ENCODE data around the gene LMBR1. TPM values are rescaled to one million over a fixed set of nuclear protein-coding genes. Genes with fewer than 3 reads are reported as not detected.

LMBR1 gene
- polyA plus RNA-seq, 1 donor from 2014 or later = 68.9 TPM

DNA sequence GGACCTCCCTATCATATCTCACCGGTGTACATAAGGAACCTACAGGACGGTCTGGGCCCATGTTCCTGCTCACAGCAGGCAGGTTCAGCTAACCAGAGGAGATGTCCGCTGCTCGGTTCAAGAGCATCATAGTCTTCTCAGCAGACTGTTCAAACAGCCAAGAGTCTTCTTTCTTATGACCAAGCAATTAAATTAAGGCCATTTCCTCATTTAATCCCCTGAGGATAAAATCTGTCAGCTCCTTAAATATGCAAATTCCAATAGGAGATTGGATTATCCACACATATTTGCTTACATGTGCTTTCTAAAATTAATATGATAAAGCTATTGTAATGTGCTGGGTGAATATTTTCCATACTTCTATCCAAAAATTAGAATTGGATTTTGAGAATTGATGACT lies 59.7 kb downstream of the LMBR1 start:
- no peak overlapping the region for H3K9ac ChIP-seq (ENCODE audit: low read length)
- H3K27me3 ChIP-seq (ENCODE audit: insufficient read depth, low read depth, low read length) = no peaks in the 10 kb centered on the region
- H3K79me2 ChIP-seq (replicated peaks; ENCODE audit: insufficient read depth, low read length) = no peaks in the 10 kb centered on the region
- H3K9me2 ChIP-seq (ENCODE audit: insufficient read depth, low read length) = no peaks in the 10 kb centered on the region
- H3K36me3 ChIP-seq (ENCODE audit: insufficient read depth, low read length) = no peaks in the 10 kb centered on the region
- H4K20me1 ChIP-seq (ENCODE audit: insufficient read depth) = no peaks in the 10 kb centered on the region
- TF ChIP-seq EZH2 (IDR thresholded peaks at IDR 0.05; ENCODE audit: borderline replicate concordance, insufficient read depth, low read length, poor library complexity, severe bottlenecking) (no peak), EP300 (conservative IDR thresholded peaks at IDR 0.05; ENCODE audit: poor library complexity, severe bottlenecking) (no peak), SMC3 (conservative IDR thresholded peaks at IDR 0.05; ENCODE audit: poor library complexity) (no peak)
- TF ChIP-seq, protein P1, sequence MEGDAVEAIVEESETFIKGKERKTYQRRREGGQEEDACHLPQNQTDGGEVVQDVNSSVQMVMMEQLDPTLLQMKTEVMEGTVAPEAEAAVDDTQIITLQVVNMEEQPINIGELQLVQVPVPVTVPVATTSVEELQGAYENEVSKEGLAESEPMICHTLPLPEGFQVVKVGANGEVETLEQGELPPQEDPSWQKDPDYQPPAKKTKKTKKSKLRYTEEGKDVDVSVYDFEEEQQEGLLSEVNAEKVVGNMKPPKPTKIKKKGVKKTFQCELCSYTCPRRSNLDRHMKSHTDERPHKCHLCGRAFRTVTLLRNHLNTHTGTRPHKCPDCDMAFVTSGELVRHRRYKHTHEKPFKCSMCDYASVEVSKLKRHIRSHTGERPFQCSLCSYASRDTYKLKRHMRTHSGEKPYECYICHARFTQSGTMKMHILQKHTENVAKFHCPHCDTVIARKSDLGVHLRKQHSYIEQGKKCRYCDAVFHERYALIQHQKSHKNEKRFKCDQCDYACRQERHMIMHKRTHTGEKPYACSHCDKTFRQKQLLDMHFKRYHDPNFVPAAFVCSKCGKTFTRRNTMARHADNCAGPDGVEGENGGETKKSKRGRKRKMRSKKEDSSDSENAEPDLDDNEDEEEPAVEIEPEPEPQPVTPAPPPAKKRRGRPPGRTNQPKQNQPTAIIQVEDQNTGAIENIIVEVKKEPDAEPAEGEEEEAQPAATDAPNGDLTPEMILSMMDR (IDR thresholded peaks at IDR 0.05; ENCODE audit: poor library complexity, severe bottlenecking) = no peak
- no peak overlapping the region for H2AFZ ChIP-seq (ENCODE audit: low read depth, low read length)
- no peak overlapping the region for H3K4me3 ChIP-seq (ENCODE audit: low read length)
- H3K4me2 ChIP-seq (ENCODE audit: low read length) = no peak overlapping the region
- H3K27ac ChIP-seq (ENCODE audit: low read length) = no peak overlapping the region
- H3F3A ChIP-seq (ENCODE audit: insufficient read depth, low read length, poor library complexity, severe bottlenecking) = no peaks in the 10 kb centered on the region
- no peaks in the 10 kb centered on the region for H3K9me3 ChIP-seq (ENCODE audit: low read length)

DNA sequence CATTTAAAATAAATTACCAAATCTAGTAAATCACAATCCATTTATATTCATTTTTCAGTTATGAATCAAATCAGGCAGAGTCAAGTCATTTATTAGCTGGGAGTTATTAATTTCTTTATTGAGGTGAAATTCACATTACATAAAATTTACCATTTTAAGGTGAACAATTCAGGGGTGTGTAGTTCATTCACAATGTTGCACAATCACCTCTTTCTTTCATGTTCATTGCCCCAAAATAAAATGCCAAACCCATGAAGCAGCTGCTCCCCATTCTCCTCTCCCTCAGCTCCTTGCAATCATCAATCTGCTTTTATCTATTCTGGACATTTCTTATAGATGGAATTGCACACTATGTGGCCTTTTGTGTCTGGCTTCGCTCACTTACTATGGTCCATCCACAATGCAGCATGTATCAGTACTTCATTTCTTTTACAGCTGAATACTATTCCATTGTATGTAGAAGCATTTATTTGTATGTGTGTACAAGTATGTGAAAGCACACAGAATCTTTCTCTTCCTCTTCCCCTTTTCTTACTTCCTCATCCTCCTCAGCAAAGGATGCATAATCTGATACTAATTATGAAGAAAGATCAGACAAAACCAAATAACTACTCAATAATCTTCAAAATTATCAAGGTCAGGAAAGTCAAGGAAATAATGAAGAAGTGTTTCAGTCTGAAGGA lies 60.6 kb downstream of the LMBR1 start:
- Histone ChIP-seq H4K20me1 (ENCODE audit: insufficient read depth) (no peaks in the 10 kb centered on the region), H3K27me3 (ENCODE audit: insufficient read depth, low read depth, low read length) (no peaks in the 10 kb centered on the region), H3K9me3 (ENCODE audit: low read length) (no peaks in the 10 kb centered on the region), H3K79me2 (replicated peaks; ENCODE audit: insufficient read depth, low read length) (no peaks in the 10 kb centered on the region), H3K4me3 (ENCODE audit: low read length) (no peak overlapping the region), H3K9ac (ENCODE audit: low read length) (no peak overlapping the region), H3K27ac (ENCODE audit: low read length) (no peak overlapping the region), H3K4me2 (ENCODE audit: low read length) (no peak overlapping the region), H2AFZ (ENCODE audit: low read depth, low read length) (no peak overlapping the region), H3F3A (ENCODE audit: insufficient read depth, low read length, poor library complexity, severe bottlenecking) (no peaks in the 10 kb centered on the region), H3K36me3 (ENCODE audit: insufficient read depth, low read length) (no peaks in the 10 kb centered on the region), H3K9me2 (ENCODE audit: insufficient read depth, low read length) (no peaks in the 10 kb centered on the region)
- TF ChIP-seq RAD21 (conservative IDR thresholded peaks at IDR 0.05) (no peak), SMC3 (conservative IDR thresholded peaks at IDR 0.05; ENCODE audit: poor library complexity) (no peak), MXI1 (conservative IDR thresholded peaks at IDR 0.05; ENCODE audit: poor library complexity, severe bottlenecking) (no peak), EP300 (conservative IDR thresholded peaks at IDR 0.05; ENCODE audit: poor library complexity, severe bottlenecking) (no peak)
- TF ChIP-seq, protein P1 (IDR thresholded peaks at IDR 0.05; ENCODE audit: poor library complexity, severe bottlenecking) = no peak
- TF ChIP-seq, protein P2, sequence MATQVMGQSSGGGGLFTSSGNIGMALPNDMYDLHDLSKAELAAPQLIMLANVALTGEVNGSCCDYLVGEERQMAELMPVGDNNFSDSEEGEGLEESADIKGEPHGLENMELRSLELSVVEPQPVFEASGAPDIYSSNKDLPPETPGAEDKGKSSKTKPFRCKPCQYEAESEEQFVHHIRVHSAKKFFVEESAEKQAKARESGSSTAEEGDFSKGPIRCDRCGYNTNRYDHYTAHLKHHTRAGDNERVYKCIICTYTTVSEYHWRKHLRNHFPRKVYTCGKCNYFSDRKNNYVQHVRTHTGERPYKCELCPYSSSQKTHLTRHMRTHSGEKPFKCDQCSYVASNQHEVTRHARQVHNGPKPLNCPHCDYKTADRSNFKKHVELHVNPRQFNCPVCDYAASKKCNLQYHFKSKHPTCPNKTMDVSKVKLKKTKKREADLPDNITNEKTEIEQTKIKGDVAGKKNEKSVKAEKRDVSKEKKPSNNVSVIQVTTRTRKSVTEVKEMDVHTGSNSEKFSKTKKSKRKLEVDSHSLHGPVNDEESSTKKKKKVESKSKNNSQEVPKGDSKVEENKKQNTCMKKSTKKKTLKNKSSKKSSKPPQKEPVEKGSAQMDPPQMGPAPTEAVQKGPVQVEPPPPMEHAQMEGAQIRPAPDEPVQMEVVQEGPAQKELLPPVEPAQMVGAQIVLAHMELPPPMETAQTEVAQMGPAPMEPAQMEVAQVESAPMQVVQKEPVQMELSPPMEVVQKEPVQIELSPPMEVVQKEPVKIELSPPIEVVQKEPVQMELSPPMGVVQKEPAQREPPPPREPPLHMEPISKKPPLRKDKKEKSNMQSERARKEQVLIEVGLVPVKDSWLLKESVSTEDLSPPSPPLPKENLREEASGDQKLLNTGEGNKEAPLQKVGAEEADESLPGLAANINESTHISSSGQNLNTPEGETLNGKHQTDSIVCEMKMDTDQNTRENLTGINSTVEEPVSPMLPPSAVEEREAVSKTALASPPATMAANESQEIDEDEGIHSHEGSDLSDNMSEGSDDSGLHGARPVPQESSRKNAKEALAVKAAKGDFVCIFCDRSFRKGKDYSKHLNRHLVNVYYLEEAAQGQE (IDR thresholded peaks at IDR 0.05; ENCODE audit: borderline replicate concordance) = no peak
